AG04450 (cell line): ENCODE data around the gene EMILIN1. TPM values are rescaled to one million over a fixed set of nuclear protein-coding genes. Genes with fewer than 3 reads are reported as not detected.

Experiments used
- CTCF ChIA-PET: fragments of 300-600, 350-600 bp; formaldehyde crosslinking; extraction: SDS; loops from one replicate; lab custom pipeline; 2022; ENCODE audit warnings: antibody characterized with exemption, inconsistent platforms; lab: Charles Lee
- POLR2A ChIA-PET: fragments of 350-600 bp; formaldehyde crosslinking; extraction: SDS; loops from one replicate; lab custom pipeline; 2021; ENCODE audit warnings: antibody characterized with exemption, inconsistent platforms; lab: Yijun Ruan, JAX
- DNase-seq: peaks from one replicate; pipeline ENCODE4 v3.0.0-alpha.2; 2011; ENCODE audit warnings: low read depth, low spot score
- H3K27ac ChIP-seq: one replicate; pipeline ENCODE4 v1.5.1; 2012; ENCODE audit warnings: low read depth, low read length, control low read depth
- H3K27me3 ChIP-seq: one replicate; pipeline ENCODE4 v1.6.0; 2012; ENCODE audit warnings: low read length; ENCODE audit not compliant: control insufficient read depth, insufficient read depth
- H3K4me3 ChIP-seq: 2 replicates; pipeline ENCODE4 v1.5.1; 2011; ENCODE audit warnings: mild to moderate bottlenecking, low read depth, low read length, control low read depth
- H3K9me3 ChIP-seq: 2 replicates; pipeline ENCODE4 v1.5.1; 2012; ENCODE audit warnings: low read length; ENCODE audit not compliant: control insufficient read depth, insufficient read depth
- CTCF ChIP-seq: IDR thresholded peaks from 2 replicates; pipeline ENCODE4 v1.5.1; 2011; ENCODE audit warnings: low read depth, low read length, control low read depth, inconsistent platforms
- polyA plus RNA-seq: library from polyadenylated mRNA; depleted of rRNA; stranded (reverse); fragments of >200 nt; gene quantifications from 2 replicates; pipeline ENCODE4 v1.2.3, GENCODE V29; 2011

Gene EMILIN1
- polyA plus RNA-seq, 1 experiment = 68.3 TPM

DNA sequence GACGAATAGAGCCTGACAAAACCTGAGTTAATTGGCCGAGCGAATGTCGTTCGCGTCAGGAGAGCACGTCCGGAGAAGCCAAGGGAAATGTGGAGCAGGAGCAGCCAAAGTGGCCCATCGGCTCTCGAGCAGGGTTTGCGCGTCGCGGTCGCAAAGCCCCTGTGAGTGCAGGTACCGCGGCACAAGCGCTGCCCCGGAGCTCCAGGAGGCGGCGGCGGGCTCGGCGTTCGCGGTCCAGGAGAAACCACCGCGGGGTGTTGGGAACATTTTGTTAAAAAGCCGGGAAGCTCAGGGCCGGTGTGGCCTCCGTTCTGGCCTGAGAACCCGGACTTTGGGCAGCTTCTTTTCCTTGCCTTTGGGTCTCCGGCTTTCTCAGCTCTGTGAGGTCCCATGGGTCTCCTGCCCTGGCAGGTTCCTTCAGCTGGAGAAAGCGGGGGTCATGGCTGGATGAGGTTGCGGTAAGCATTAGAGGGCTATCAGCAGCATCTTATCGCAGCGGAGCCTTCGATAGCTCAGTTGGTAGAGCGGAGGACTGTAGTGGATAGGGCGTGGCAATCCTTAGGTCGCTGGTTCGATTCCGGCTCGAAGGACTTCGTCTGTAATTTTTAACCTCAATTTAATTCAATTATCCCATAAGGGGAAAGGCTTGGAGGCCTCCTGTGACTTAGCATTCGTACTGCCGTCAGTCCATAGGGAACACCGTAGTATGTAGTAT lies 28.0 kb upstream of the EMILIN1 start:
- CTCF ChIA-PET = interaction anchor here (0.9 to 1.2 kb wide), 5 partner anchors 31 to 204 kb away, joined by 3 to 9 read pairs (median 5); partner anchors contain the start of gene KHK
- peak overlapping the region; percentile 70 for H3K27ac ChIP-seq
- H3K27me3 ChIP-seq = no peaks in the 10 kb centered on the region
- peak; percentile 57 for TF ChIP-seq CTCF
- POLR2A ChIA-PET = interaction anchor here (0.8 to 7.6 kb wide), 15 partner anchors 9 to 265 kb away, joined by 3 to 53 read pairs (median 4); partner anchors contain the start of genes EMILIN1, KHK, OST4 and PREB
- no peaks in the 10 kb centered on the region; the same call in 1 of the 2 replicates for H3K9me3 ChIP-seq
- DNase-seq = peak; percentile 95
- H3K4me3 ChIP-seq = peak overlapping the region; percentile 93

GRCh38 chr2:27050996-27051901 lies 27.2 kb upstream of the EMILIN1 start, which contains the start of gene AGBL5:
Gene AGBL5 (plus strand): TSS chr2:27051668. CDS start chr2:27052959, 1,291 bp downstream.
- H3K9me3 ChIP-seq = no peaks in the 10 kb centered on the region; the same call in 1 of the 2 replicates
- DNase-seq = peak; percentile 85
- H3K27me3 ChIP-seq = no peaks in the 10 kb centered on the region
- H3K27ac ChIP-seq = peak within 1 kb of the TSS; percentile 90
- POLR2A ChIA-PET = interaction anchor here (0.6 to 7.6 kb wide), 15 partner anchors 8 to 179 kb away, joined by 3 to 53 read pairs (median 5); partner anchors contain the start of genes EMILIN1, KHK, OST4 and PREB
- TF ChIP-seq CTCF = no peak
- CTCF ChIA-PET = interaction anchor here (0.9 to 1.2 kb wide), 7 partner anchors 30 to 205 kb away, joined by 3 to 9 read pairs (median 4); partner anchors contain the start of gene KHK
- peak within 1 kb of the TSS; percentile 93 for H3K4me3 ChIP-seq

GRCh38 chr2:27051902-27052645 lies 26.3 kb upstream of the EMILIN1 start:
- Histone ChIP-seq H3K4me3 (peak overlapping the region; percentile 93), H3K27me3 (no peaks in the 10 kb centered on the region), H3K27ac (no peak overlapping the region), H3K9me3 (no peaks in the 10 kb centered on the region; the same call in 1 of the 2 replicates)
- POLR2A ChIA-PET = interaction anchor here (0.9 to 7.6 kb wide), 9 partner anchors 10 to 80 kb away, joined by 3 to 53 read pairs (median 7); partner anchors contain the start of genes EMILIN1, KHK and OST4
- CTCF ChIA-PET = interaction anchor here (0.9 to 1.6 kb wide), 3 partner anchors 21 to 35 kb away, joined by 3 to 4 read pairs (median 4); no protein-coding TSS in a partner anchor
- no peak for TF ChIP-seq CTCF
- no peak for DNase-seq

GRCh38 chr2:27053321-27053720 lies 25.1 kb upstream of the EMILIN1 start:
- CTCF ChIA-PET = interaction anchor here (1.6 kb wide), 1 partner anchor 20 kb away, joined by 4 read pairs; no protein-coding TSS in a partner anchor

More at GRCh38 chr2:27053321-27053720, 25.1 kb upstream of the EMILIN1 start:
- POLR2A ChIA-PET = interaction anchor here (1.5 to 7.6 kb wide), 4 partner anchors 10 to 31 kb away, joined by 4 to 53 read pairs (median 24); partner anchors contain the start of genes EMILIN1, KHK and OST4
- Histone ChIP-seq H3K27me3 (no peaks in the 10 kb centered on the region), H3K27ac (no peak overlapping the region), H3K9me3 (no peaks in the 10 kb centered on the region; the same call in 1 of the 2 replicates), H3K4me3 (no peak overlapping the region)
- no peak for DNase-seq
- no peak for TF ChIP-seq CTCF
